Measurements from ENCODE around the gene ANXA2R.

The ANXA2R gene

GRCh38 chr5:43046474-43046873 is 6.4 kb upstream of the ANXA2R start:
- H3K27ac ChIP-seq (replicated peaks; ENCODE audit: low read length), result no peak overlapping the region
- no peak overlapping the region for H3K14ac ChIP-seq (ENCODE audit: low read length)
- H4K8ac ChIP-seq (ENCODE audit: low read depth, low read length), result no peak overlapping the region
- peaks cover 0 to 43% (median 3%) of the 10 kb centered on the region in 3 experiments for H3K27me3 ChIP-seq (ENCODE audit: control insufficient read depth in 3 of 3, insufficient read depth in 3 of 3, low read depth in 1 of 3, low read length in 3 of 3)
- H2BK15ac ChIP-seq (ENCODE audit: low read length), result no peak overlapping the region
- peaks cover 0 to 4% of the 10 kb centered on the region in 2 donors for H3K9me3 ChIP-seq (replicated peaks in 1 of 2; ENCODE audit: control insufficient read depth in 2 of 2, insufficient read depth in 1 of 2, low read depth in 1 of 2, low read length in 2 of 2)
- no peak overlapping the region for H2BK12ac ChIP-seq (ENCODE audit: low read length)
- no peak overlapping the region for H2BK120ac ChIP-seq (ENCODE audit: low read depth, low read length)
- no peak overlapping the region for H2AFZ ChIP-seq (ENCODE audit: low read length)
- WGBS, 2 donors (ENCODE audit: extremely low coverage in 2 of 2, insufficient read length in 2 of 2, insufficient replicate concordance in 1 of 2), result no CpG with 5 or more reads among the region's 1 CpG
- no peak overlapping the region for H3K4me2 ChIP-seq (ENCODE audit: insufficient read depth, low read length, poor library complexity, severe bottlenecking)
- no peak overlapping the region for H2BK5ac ChIP-seq (ENCODE audit: low read length)
- peaks cover 3% of the 10 kb centered on the region for H3K79me1 ChIP-seq (ENCODE audit: low read depth, low read length)
- no peak overlapping the region for H3K23ac ChIP-seq (ENCODE audit: low read depth, low read length, poor library complexity)
- peaks cover 0 to 9% of the 10 kb centered on the region in 2 donors for H3K4me1 ChIP-seq (ENCODE audit: control insufficient read depth in 2 of 2, insufficient read depth in 1 of 2, low read depth in 1 of 2, low read length in 2 of 2)
- no peak for DNase-seq (ENCODE audit: low spot score)
- H3K36me3 ChIP-seq (replicated peaks in 1 of 2; ENCODE audit: control insufficient read depth in 2 of 2, insufficient read depth in 2 of 2, low read length in 2 of 2), result peaks cover 0 to 3% of the 10 kb centered on the region in 2 donors
- H4K91ac ChIP-seq (ENCODE audit: low read depth, low read length, poor library complexity), result no peak overlapping the region
- no peak overlapping the region for H2AK5ac ChIP-seq (ENCODE audit: low read depth, low read length)
- H3K4me3 ChIP-seq (ENCODE audit: low read length in 2 of 2), result no peak overlapping the region
- H3K18ac ChIP-seq (ENCODE audit: low read length), result no peak overlapping the region
- no peak overlapping the region for H3K4ac ChIP-seq (ENCODE audit: low read length)
- H3K9ac ChIP-seq (ENCODE audit: low read depth, low read length, poor library complexity), result no peak overlapping the region

GRCh38 chr5:43045236-43045635 is 5.1 kb upstream of the ANXA2R start:
- Histone ChIP-seq H2AFZ (ENCODE audit: low read length) (no peak overlapping the region), H3K79me1 (ENCODE audit: low read depth, low read length) (peaks cover 3% of the 10 kb centered on the region), H3K14ac (ENCODE audit: low read length) (no peak overlapping the region), H3K4me1 (ENCODE audit: control insufficient read depth in 2 of 2, insufficient read depth in 1 of 2, low read depth in 1 of 2, low read length in 2 of 2) (peaks cover 2 to 9% of the 10 kb centered on the region in 2 donors), H2AK5ac (ENCODE audit: low read depth, low read length) (no peak overlapping the region), H3K27ac (replicated peaks; ENCODE audit: low read length) (no peak overlapping the region), H3K4ac (ENCODE audit: low read length) (no peak overlapping the region), H4K8ac (ENCODE audit: low read depth, low read length) (no peak overlapping the region), H3K4me2 (ENCODE audit: insufficient read depth, low read length, poor library complexity, severe bottlenecking) (no peak overlapping the region), H2BK5ac (ENCODE audit: low read length) (no peak overlapping the region), H4K91ac (ENCODE audit: low read depth, low read length, poor library complexity) (no peak overlapping the region), H3K23ac (ENCODE audit: low read depth, low read length, poor library complexity) (no peak overlapping the region), H2BK120ac (ENCODE audit: low read depth, low read length) (no peak overlapping the region), H2BK12ac (ENCODE audit: low read length) (no peak overlapping the region), H3K4me3 (ENCODE audit: low read length in 2 of 2) (no peak overlapping the region), H3K27me3 (ENCODE audit: control insufficient read depth in 3 of 3, insufficient read depth in 3 of 3, low read depth in 1 of 3, low read length in 3 of 3) (peaks cover 0 to 55% (median 6%) of the 10 kb centered on the region in 3 experiments), H2BK15ac (ENCODE audit: low read length) (no peak overlapping the region), H3K9me3 (replicated peaks in 1 of 2; ENCODE audit: control insufficient read depth in 2 of 2, insufficient read depth in 1 of 2, low read depth in 1 of 2, low read length in 2 of 2) (peaks cover 0 to 4% of the 10 kb centered on the region in 2 donors), H3K36me3 (replicated peaks in 1 of 2; ENCODE audit: control insufficient read depth in 2 of 2, insufficient read depth in 2 of 2, low read length in 2 of 2) (peaks cover 0 to 3% of the 10 kb centered on the region in 2 donors), H3K18ac (ENCODE audit: low read length) (no peak overlapping the region), H3K9ac (ENCODE audit: low read depth, low read length, poor library complexity) (no peak overlapping the region)
- no CpG with 5 or more reads among the region's 4 CpGs for WGBS, 2 donors (ENCODE audit: extremely low coverage in 2 of 2, insufficient read length in 2 of 2, insufficient replicate concordance in 1 of 2)
- no peak for DNase-seq (ENCODE audit: low spot score)

DNA sequence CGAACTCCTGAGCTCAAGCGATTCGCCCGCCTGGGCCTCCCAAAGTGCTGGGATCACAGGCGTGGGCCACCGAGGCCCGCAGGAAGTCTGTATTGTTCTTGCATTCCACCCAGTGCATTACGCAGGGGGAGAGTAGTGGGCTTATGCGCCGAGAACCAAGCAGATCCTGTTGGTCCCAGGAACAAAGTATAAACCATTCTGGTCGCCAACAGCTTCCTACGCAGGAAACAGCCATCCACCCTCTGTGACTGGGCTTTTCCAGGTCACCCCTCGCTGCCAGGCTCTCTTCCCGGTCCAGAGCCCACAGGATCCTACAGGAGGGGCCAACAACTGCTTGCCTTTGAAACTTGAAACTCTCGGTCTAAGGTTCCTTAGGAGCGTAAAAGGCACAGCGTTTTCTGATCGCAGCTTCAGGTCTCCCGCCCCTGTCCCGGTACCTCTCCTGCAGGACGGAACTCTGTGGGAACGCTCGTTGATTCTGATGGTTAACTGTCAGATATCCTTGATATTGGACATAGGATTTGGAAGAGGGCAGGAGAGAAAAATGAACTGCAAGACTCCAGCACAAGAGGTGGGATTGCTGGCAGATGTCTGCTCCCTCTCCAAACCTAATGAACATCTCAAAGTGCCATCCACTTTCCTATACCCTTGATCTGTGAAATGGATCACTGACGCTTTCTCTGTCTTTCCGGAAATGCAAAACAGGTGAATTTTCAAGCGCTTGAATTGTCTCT is 4.2 kb upstream of the ANXA2R start:
- Histone ChIP-seq H2BK120ac (ENCODE audit: low read depth, low read length) (no peak overlapping the region), H2BK15ac (ENCODE audit: low read length) (no peak overlapping the region), H3K4me1 (ENCODE audit: control insufficient read depth in 2 of 2, insufficient read depth in 1 of 2, low read depth in 1 of 2, low read length in 2 of 2) (peaks cover 2 to 15% of the 10 kb centered on the region in 2 donors), H3K23ac (ENCODE audit: low read depth, low read length, poor library complexity) (no peak overlapping the region), H2AK5ac (ENCODE audit: low read depth, low read length) (no peak overlapping the region), H3K18ac (ENCODE audit: low read length) (no peak overlapping the region), H4K8ac (ENCODE audit: low read depth, low read length) (no peak overlapping the region), H2AFZ (ENCODE audit: low read length) (no peak overlapping the region), H2BK5ac (ENCODE audit: low read length) (no peak overlapping the region), H3K9me3 (replicated peaks in 1 of 2; ENCODE audit: control insufficient read depth in 2 of 2, insufficient read depth in 1 of 2, low read depth in 1 of 2, low read length in 2 of 2) (peaks cover 0 to 4% of the 10 kb centered on the region in 2 donors), H3K36me3 (replicated peaks in 1 of 2; ENCODE audit: control insufficient read depth in 2 of 2, insufficient read depth in 2 of 2, low read length in 2 of 2) (peaks cover 0 to 3% of the 10 kb centered on the region in 2 donors), H4K91ac (ENCODE audit: low read depth, low read length, poor library complexity) (no peak overlapping the region), H3K27ac (replicated peaks; ENCODE audit: low read length) (no peak overlapping the region), H3K27me3 (ENCODE audit: control insufficient read depth in 3 of 3, insufficient read depth in 3 of 3, low read depth in 1 of 3, low read length in 3 of 3) (peaks cover 0 to 64% (median 10%) of the 10 kb centered on the region in 3 experiments), H2BK12ac (ENCODE audit: low read length) (no peak overlapping the region), H3K79me1 (ENCODE audit: low read depth, low read length) (peaks cover 3% of the 10 kb centered on the region), H3K14ac (ENCODE audit: low read length) (no peak overlapping the region), H3K4me3 (ENCODE audit: low read length in 2 of 2) (peak overlapping the region in 1 of 2 donors; percentile 43), H3K9ac (ENCODE audit: low read depth, low read length, poor library complexity) (no peak overlapping the region), H3K4ac (ENCODE audit: low read length) (no peak overlapping the region), H3K4me2 (ENCODE audit: insufficient read depth, low read length, poor library complexity, severe bottlenecking) (peak overlapping the region; percentile 2)
- no CpG with 5 or more reads among the region's 26 CpGs for WGBS, 2 donors (ENCODE audit: extremely low coverage in 2 of 2, insufficient read length in 2 of 2, insufficient replicate concordance in 1 of 2)
- no peak for DNase-seq (ENCODE audit: low spot score)

GRCh38 chr5:43043400-43043756 is 3.3 kb upstream of the ANXA2R start:
- H2AK5ac ChIP-seq (ENCODE audit: low read depth, low read length), result no peak overlapping the region
- peak overlapping the region; percentile 87 for H2AFZ ChIP-seq (ENCODE audit: low read length)
- H3K4me3 ChIP-seq (ENCODE audit: low read length in 2 of 2), result peak overlapping the region; percentile 65 to 66
- H4K8ac ChIP-seq (ENCODE audit: low read depth, low read length), result no peak overlapping the region
- H3K18ac ChIP-seq (ENCODE audit: low read length), result no peak overlapping the region
- H3K36me3 ChIP-seq (replicated peaks in 1 of 2; ENCODE audit: control insufficient read depth in 2 of 2, insufficient read depth in 2 of 2, low read length in 2 of 2), result peaks cover 0 to 3% of the 10 kb centered on the region in 2 donors
- no peak overlapping the region for H3K27ac ChIP-seq (replicated peaks; ENCODE audit: low read length)
- no peak overlapping the region for H2BK12ac ChIP-seq (ENCODE audit: low read length)
- no peak overlapping the region for H3K4ac ChIP-seq (ENCODE audit: low read length)
- no peak overlapping the region for H4K91ac ChIP-seq (ENCODE audit: low read depth, low read length, poor library complexity)
- H3K23ac ChIP-seq (ENCODE audit: low read depth, low read length, poor library complexity), result peak overlapping the region; percentile 36
- peaks cover 2 to 16% of the 10 kb centered on the region in 2 donors for H3K4me1 ChIP-seq (ENCODE audit: control insufficient read depth in 2 of 2, insufficient read depth in 1 of 2, low read depth in 1 of 2, low read length in 2 of 2)
- H3K27me3 ChIP-seq (ENCODE audit: control insufficient read depth in 3 of 3, insufficient read depth in 3 of 3, low read depth in 1 of 3, low read length in 3 of 3), result peaks cover 0 to 69% (median 10%) of the 10 kb centered on the region in 3 experiments
- H3K79me1 ChIP-seq (ENCODE audit: low read depth, low read length), result peaks cover 3% of the 10 kb centered on the region
- no peak overlapping the region for H2BK15ac ChIP-seq (ENCODE audit: low read length)
- H3K9me3 ChIP-seq (replicated peaks in 1 of 2; ENCODE audit: control insufficient read depth in 2 of 2, insufficient read depth in 1 of 2, low read depth in 1 of 2, low read length in 2 of 2), result peaks cover 0 to 4% of the 10 kb centered on the region in 2 donors
- whole genome bisulfite sequencing, 2 donors (ENCODE audit: extremely low coverage in 2 of 2, insufficient read length in 2 of 2, insufficient replicate concordance in 1 of 2), result no CpG with 5 or more reads among the region's 7 CpGs
- DNase-seq (ENCODE audit: low spot score), result no peak
- peak overlapping the region; percentile 96 for H3K4me2 ChIP-seq (ENCODE audit: insufficient read depth, low read length, poor library complexity, severe bottlenecking)
- H3K14ac ChIP-seq (ENCODE audit: low read length), result no peak overlapping the region
- no peak overlapping the region for H2BK5ac ChIP-seq (ENCODE audit: low read length)
- no peak overlapping the region for H2BK120ac ChIP-seq (ENCODE audit: low read depth, low read length)
- H3K9ac ChIP-seq (ENCODE audit: low read depth, low read length, poor library complexity), result peak overlapping the region; percentile 21
